Upper lobe of left lung (tissue), 4 donors: ENCODE results near the gene SEPTIN14.

Experiments
- EP300 ChIP-seq, 4 donors: sonication (generic); formaldehyde crosslinking; IDR thresholded peaks; one replicate each; pipeline ENCODE4 v1.5.1; 2017; ENCODE audit warnings: antibody characterized with exemption in 4 of 4, control low read depth in 2 of 4
- POLR2A ChIP-seq, 4 donors: fragments of 450-650 bp; IDR thresholded peaks; one replicate each; pipeline ENCODE4 v1.5.1; 2016 to 2017; ENCODE audit warnings: antibody characterized with exemption in 4 of 4, mild to moderate bottlenecking in 2 of 4
- POLR2AphosphoS5 ChIP-seq, 2 donors: sonication (generic); formaldehyde crosslinking; IDR thresholded peaks; one replicate each; pipeline ENCODE4 v1.5.1; 2017; ENCODE audit warnings: antibody characterized with exemption in 2 of 2
- TF ChIP-seq, protein P1 (sequence below), 6 experiments: fragments of 450-650 bp in 4 of 6; fragments of 200-600 bp in 2 of 6; sonication (generic) in 2 of 6; IDR thresholded peaks; one replicate each; pipeline ENCODE4 v1.5.1; 2016 to 2019; ENCODE audit warnings: antibody characterized with exemption in 6 of 6

DNA sequence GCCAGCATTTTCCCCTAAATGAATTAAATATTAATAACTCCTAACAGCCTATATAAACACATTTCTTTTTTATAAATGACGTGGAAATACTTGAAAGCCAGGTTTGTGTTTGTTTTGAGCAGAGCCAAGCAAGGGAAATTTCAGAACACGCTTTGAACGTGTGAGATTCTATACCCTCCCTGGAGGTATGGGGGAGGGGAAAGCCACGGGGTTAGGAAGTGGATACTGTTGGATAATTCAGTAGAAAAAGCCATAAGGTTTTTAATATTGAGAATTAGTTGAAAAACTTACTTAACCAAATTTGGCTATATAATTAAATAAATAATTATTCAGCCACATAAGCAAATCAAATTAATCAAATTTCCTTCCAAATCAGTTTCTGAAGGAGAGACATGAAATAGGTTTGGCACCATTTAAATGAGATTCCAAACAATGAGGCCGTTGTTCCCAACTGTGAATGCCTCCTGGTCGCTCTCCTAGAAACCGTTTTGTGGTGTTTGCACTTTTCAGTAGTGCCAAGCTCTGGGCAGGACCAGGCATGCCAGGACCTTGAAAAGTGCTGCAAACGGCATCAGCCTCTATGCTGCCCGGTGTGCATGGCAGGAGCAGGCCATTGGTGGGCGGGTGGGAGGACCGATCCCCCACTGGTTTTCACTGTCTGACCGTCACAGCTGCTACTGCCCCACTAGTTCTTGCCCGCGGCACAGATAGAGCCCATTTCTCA, 88.1 kb downstream of the SEPTIN14 start:
- TF ChIP-seq POLR2A (IDR thresholded peaks at IDR 0.05), result no peak
- TF ChIP-seq, protein P1, sequence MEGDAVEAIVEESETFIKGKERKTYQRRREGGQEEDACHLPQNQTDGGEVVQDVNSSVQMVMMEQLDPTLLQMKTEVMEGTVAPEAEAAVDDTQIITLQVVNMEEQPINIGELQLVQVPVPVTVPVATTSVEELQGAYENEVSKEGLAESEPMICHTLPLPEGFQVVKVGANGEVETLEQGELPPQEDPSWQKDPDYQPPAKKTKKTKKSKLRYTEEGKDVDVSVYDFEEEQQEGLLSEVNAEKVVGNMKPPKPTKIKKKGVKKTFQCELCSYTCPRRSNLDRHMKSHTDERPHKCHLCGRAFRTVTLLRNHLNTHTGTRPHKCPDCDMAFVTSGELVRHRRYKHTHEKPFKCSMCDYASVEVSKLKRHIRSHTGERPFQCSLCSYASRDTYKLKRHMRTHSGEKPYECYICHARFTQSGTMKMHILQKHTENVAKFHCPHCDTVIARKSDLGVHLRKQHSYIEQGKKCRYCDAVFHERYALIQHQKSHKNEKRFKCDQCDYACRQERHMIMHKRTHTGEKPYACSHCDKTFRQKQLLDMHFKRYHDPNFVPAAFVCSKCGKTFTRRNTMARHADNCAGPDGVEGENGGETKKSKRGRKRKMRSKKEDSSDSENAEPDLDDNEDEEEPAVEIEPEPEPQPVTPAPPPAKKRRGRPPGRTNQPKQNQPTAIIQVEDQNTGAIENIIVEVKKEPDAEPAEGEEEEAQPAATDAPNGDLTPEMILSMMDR (IDR thresholded peaks at IDR 0.05), result no peak
- no peak for TF ChIP-seq POLR2AphosphoS5 (IDR thresholded peaks at IDR 0.05)
- no peak for TF ChIP-seq EP300 (IDR thresholded peaks at IDR 0.05)
